OCI-LY7 (cell line): Measurements from ENCODE around the gene ODAPH. TPM values are rescaled to one million over a fixed set of nuclear protein-coding genes. Genes with fewer than 3 reads are reported as not detected.

Source experiments
- BruUV-seq: library from RNA; stranded (reverse); fragments of 400-500 nt; replicated peaks from 2 replicates; lab custom pipeline; 2021; lab: Mats Ljungman, UMichigan
- CTCF ChIA-PET: fragments of 300-600 bp; sonication (Branson Sonifier 250); formaldehyde crosslinking; loops from one replicate; lab custom pipeline; 2022; ENCODE audit warnings: antibody characterized with exemption; ENCODE audit not compliant: unreplicated experiment; lab: Charles Lee
- POLR2A ChIA-PET: fragments of 300-600 bp; sonication (Branson Sonifier 250); formaldehyde crosslinking; loops from one replicate; lab custom pipeline; 2022; ENCODE audit warnings: antibody characterized with exemption; lab: Charles Lee
- DNase-seq: peaks from one replicate; pipeline ENCODE4 v3.0.0-alpha.2; 2015; ENCODE audit warnings: low spot score
- H2AFZ ChIP-seq: fragments of 200-600 bp; sonication (generic), shearing (Covaris generic); 2 replicates; pipeline ENCODE4 v1.6.1; 2014; ENCODE audit warnings: mild to moderate bottlenecking, antibody characterized with exemption, low read length, moderate library complexity
- H3K27ac ChIP-seq: fragments of 200-600 bp; sonication (generic); 2 replicates; pipeline ENCODE4 v1.5.1; 2014; ENCODE audit warnings: mixed run types, low read depth, mild to moderate bottlenecking, moderate library complexity, low read length, inconsistent platforms; ENCODE audit not compliant: poor library complexity, severe bottlenecking
- H3K36me3 ChIP-seq: fragments of 200-600 bp; sonication (generic); 2 replicates; pipeline ENCODE4 v1.6.1; 2014; ENCODE audit warnings: mild to moderate bottlenecking, antibody characterized with exemption, low read length, moderate library complexity, mixed read lengths; ENCODE audit not compliant: insufficient read depth
- H3K4me1 ChIP-seq: fragments of 200-600 bp; sonication (generic); 2 replicates; pipeline ENCODE4 v1.5.1; 2014; ENCODE audit warnings: mild to moderate bottlenecking, low read length; ENCODE audit not compliant: insufficient read depth, poor library complexity, severe bottlenecking
- H3K4me2 ChIP-seq: fragments of 200-600 bp; sonication (generic); 2 replicates; pipeline ENCODE4 v1.6.1; 2014; ENCODE audit warnings: mild to moderate bottlenecking, low read length
- H3K4me3 ChIP-seq: fragments of 200-600 bp; sonication (generic); 2 replicates; pipeline ENCODE4 v1.5.1; 2014; ENCODE audit warnings: mild to moderate bottlenecking, low read depth, low read length; ENCODE audit not compliant: poor library complexity, severe bottlenecking
- H3K79me2 ChIP-seq: fragments of 200-600 bp; sonication (generic); 2 replicates; pipeline ENCODE4 v1.6.1; 2016; ENCODE audit warnings: low read depth, mild to moderate bottlenecking, low read length, moderate library complexity, mixed read lengths; ENCODE audit not compliant: insufficient read depth
- H3K9me2 ChIP-seq: fragments of 200-600 bp; sonication (generic); 2 replicates; pipeline ENCODE4 v1.6.1; 2016; ENCODE audit warnings: mild to moderate bottlenecking, low read length, mixed read lengths; ENCODE audit not compliant: insufficient read depth
- H3K9me3 ChIP-seq: fragments of 200-600 bp; sonication (generic); 2 replicates; pipeline ENCODE4 v1.6.1; 2014; ENCODE audit warnings: mild to moderate bottlenecking, mixed run types, low read length, mixed read lengths
- H4K20me1 ChIP-seq: fragments of 200-600 bp; sonication (generic); 2 replicates; pipeline ENCODE4 v1.6.1; 2014; ENCODE audit warnings: mild to moderate bottlenecking, antibody characterized with exemption, low read length, moderate library complexity, mixed read lengths; ENCODE audit not compliant: insufficient read depth
- CTCF ChIP-seq: fragments of 200-600 bp; sonication (generic); conservative IDR thresholded peaks from 2 replicates; pipeline ENCODE4 v1.5.1; 2014; ENCODE audit warnings: mild to moderate bottlenecking, antibody characterized with exemption, low read length, moderate library complexity, mixed read lengths
- EZH2phosphoT487 ChIP-seq: fragments of 200-600 bp; sonication (generic); IDR thresholded peaks from 2 replicates; pipeline ENCODE4 v1.6.1; 2018; ENCODE audit warnings: low read depth, borderline replicate concordance, mild to moderate bottlenecking, mixed run types, antibody characterized with exemption, low read length, moderate library complexity, mixed read lengths
- intact Hi-C: fragments of 100-400 bp; cut with micrococcal nuclease; formaldehyde crosslinking; loops from one replicate; pipeline ENCODE4 v1.10.0; 2022; ENCODE audit not compliant: unreplicated experiment
- total RNA-seq, 2 experiments: library from RNA; depleted of rRNA in 1 of 2; stranded (reverse); fragments of >200 nt in 1 of 2; shearing (Covaris generic) in 1 of 2; gene quantifications; 2 replicates each; pipeline ENCODE4 v1.2.3, GENCODE V29; 2014 to 2022

Gene ODAPH
- total RNA-seq, 2 experiments from 2014 or later, result 0.40 TPM; not detected in 1

- no peaks in the 10 kb centered on the region for H3K36me3 ChIP-seq
- no peak overlapping the region for H3K4me2 ChIP-seq
- no peaks in the 10 kb centered on the region for H3K4me1 ChIP-seq
- BruUV-seq, result no TSS peak
- H3K4me3 ChIP-seq, result no peak overlapping the region
- no peaks in the 10 kb centered on the region for H4K20me1 ChIP-seq
- no peaks in the 10 kb centered on the region for H3K79me2 ChIP-seq
- intact Hi-C loops, result no loop called here
- ChIA-PET POLR2A (interaction anchor here (0.5 to 1.6 kb wide), 4 partner anchors 9 to 317 kb away, joined by 3 to 5 read pairs (median 3); no protein-coding TSS in a partner anchor), CTCF (no interaction called here)
- no peaks in the 10 kb centered on the region for H3K9me3 ChIP-seq
- no peak overlapping the region for H2AFZ ChIP-seq
- no peak overlapping the region for H3K27ac ChIP-seq
- no peak for DNase-seq
- TF ChIP-seq EZH2phosphoT487, result no peak
- H3K9me2 ChIP-seq, result no peaks in the 10 kb centered on the region
These were observed 28.2 kb downstream of the ODAPH start for GRCh38 chr4:75584067-75584466.

- no peak overlapping the region for H3K27ac ChIP-seq
- POLR2A ChIA-PET, result interaction anchor here (0.7 to 1.5 kb wide), 2 partner anchors 8 to 10 kb away, joined by 5 read pairs; no protein-coding TSS in a partner anchor
- no peak overlapping the region for H2AFZ ChIP-seq
- H3K4me3 ChIP-seq, result no peak overlapping the region
- TF ChIP-seq EZH2phosphoT487 (no peak), CTCF (no peak)
- H3K9me2 ChIP-seq, result no peaks in the 10 kb centered on the region
- H3K4me1 ChIP-seq, result no peaks in the 10 kb centered on the region
- no peaks in the 10 kb centered on the region for H3K36me3 ChIP-seq
- H3K4me2 ChIP-seq, result no peak overlapping the region
- intact Hi-C loops, result no loop called here
- BruUV-seq, result no TSS peak
- CTCF ChIA-PET, result no interaction called here
- no peak for DNase-seq
- H3K79me2 ChIP-seq, result no peaks in the 10 kb centered on the region
- no peaks in the 10 kb centered on the region for H4K20me1 ChIP-seq
- H3K9me3 ChIP-seq, result no peaks in the 10 kb centered on the region
These were observed 37.5 kb downstream of the ODAPH start for GRCh38 chr4:75593393-75593792.

- no peaks in the 10 kb centered on the region for H3K36me3 ChIP-seq
- H3K4me1 ChIP-seq, result no peaks in the 10 kb centered on the region
- CTCF ChIA-PET, result no interaction called here
- no peaks in the 10 kb centered on the region for H3K79me2 ChIP-seq
- H3K4me3 ChIP-seq, result no peak overlapping the region
- H3K9me2 ChIP-seq, result no peaks in the 10 kb centered on the region
- H3K4me2 ChIP-seq, result no peak overlapping the region
- intact Hi-C loops, result no loop called here
- DNase-seq, result no peak
- no peaks in the 10 kb centered on the region for H3K9me3 ChIP-seq
- no TSS peak for BruUV-seq
- H4K20me1 ChIP-seq, result no peaks in the 10 kb centered on the region
- TF ChIP-seq EZH2phosphoT487, result no peak
- TF ChIP-seq CTCF, result no peak
- H3K27ac ChIP-seq, result no peak overlapping the region
- POLR2A ChIA-PET, result no interaction called here
- no peak overlapping the region for H2AFZ ChIP-seq
These were observed 40.2 kb downstream of the ODAPH start for GRCh38 chr4:75596061-75596460.
